Activated naive CD4-positive, alpha-beta T cell treated with anti-CD3 and anti-CD28 coated beads for 36 hours (primary cell): ENCODE results near the gene SGK1. TPM values are rescaled to one million over a fixed set of nuclear protein-coding genes. Genes with fewer than 3 reads are reported as not detected.
"Not testable (repeated sequence)": the region's sequence is repeated elsewhere in the genome, so short reads cannot be mapped to it uniquely, and the experiment has no call there.

ENCODE experiments used
- CTCF ChIA-PET: fragments of 350-600 bp; sonication (Branson Sonifier 250); formaldehyde crosslinking; loops from one replicate; lab custom pipeline; 2021; ENCODE audit warnings: antibody characterized with exemption; lab: Charles Lee
- DNase-seq: peaks from one replicate; pipeline ENCODE4 v3.0.0-alpha.2; 2020
- H3K27ac Mint-ChIP-seq: one replicate; pipeline ENCODE4 v1.8.0; 2021; ENCODE audit warnings: mild to moderate bottlenecking, mixed read lengths
- H3K27me3 Mint-ChIP-seq: one replicate; pipeline ENCODE4 v1.8.0; 2021; ENCODE audit warnings: low read depth, mixed read lengths
- H3K36me3 Mint-ChIP-seq: one replicate; pipeline ENCODE4 v1.8.0; 2021; ENCODE audit warnings: low read depth, mixed read lengths
- H3K4me1 Mint-ChIP-seq: one replicate; pipeline ENCODE4 v1.8.0; 2021; ENCODE audit warnings: low read depth, mixed read lengths
- H3K4me3 Mint-ChIP-seq: one replicate; pipeline ENCODE4 v1.8.0; 2021; ENCODE audit warnings: mild to moderate bottlenecking, moderate library complexity, mixed read lengths
- H3K9me3 Mint-ChIP-seq: one replicate; pipeline ENCODE4 v1.8.0; 2021; ENCODE audit warnings: mixed read lengths
- intact Hi-C: fragments of 100-400 bp; cut with micrococcal nuclease; formaldehyde crosslinking; loops from one replicate; pipeline ENCODE4 v1.15.1; 2023
- total RNA-seq, 2 experiments: library from RNA; stranded (reverse); gene quantifications; one replicate each; pipeline ENCODE4 v1.2.3, GENCODE V29; 2021

SGK1 gene
- total RNA-seq, 2 experiments from 2014 or later: 202 to 208 TPM

- Mint-ChIP-seq H3K4me3 (no peak overlapping the region), H3K4me1 (peaks cover 3% of the 10 kb centered on the region), H3K9me3 (peaks cover 4% of the 10 kb centered on the region), H3K36me3 (no peaks in the 10 kb centered on the region), H3K27me3 (no peaks in the 10 kb centered on the region), H3K27ac (no peak overlapping the region)
- intact Hi-C loops: no loop called here
- CTCF ChIA-PET: interaction anchor here (0.7 to 0.8 kb wide), 2 partner anchors 26 to 132 kb away, joined by 3 read pairs; no protein-coding TSS in a partner anchor
- DNase-seq: no peak
Observed at GRCh38 chr6:134205366-134205765, 112.5 kb downstream of the SGK1 start.

- H3K36me3 Mint-ChIP-seq, H3K4me3 Mint-ChIP-seq, H3K4me1 Mint-ChIP-seq, DNase-seq, H3K27me3 Mint-ChIP-seq, intact Hi-C loops, H3K27ac Mint-ChIP-seq, H3K9me3 Mint-ChIP-seq: not testable (repeated sequence)
- CTCF ChIA-PET: interaction anchor here (0.6 kb wide), 1 partner anchor 109 kb away, joined by 4 read pairs; no protein-coding TSS in a partner anchor
Observed at GRCh38 chr6:134204759-134205158, 113.2 kb downstream of the SGK1 start.

GRCh38 chr6:134204031-134204430 lies 113.9 kb downstream of the SGK1 start:
- Mint-ChIP-seq H3K36me3 (no peaks in the 10 kb centered on the region), H3K27ac (no peak overlapping the region), H3K27me3 (no peaks in the 10 kb centered on the region), H3K4me3 (no peak overlapping the region), H3K9me3 (peaks cover 4% of the 10 kb centered on the region), H3K4me1 (peaks cover 9% of the 10 kb centered on the region)
- no peak for DNase-seq
- CTCF ChIA-PET: interaction anchor here (0.6 kb wide), 1 partner anchor 108 kb away, joined by 4 read pairs; no protein-coding TSS in a partner anchor
- intact Hi-C loops: no loop called here

GRCh38 chr6:134201716-134202115 lies 116.2 kb downstream of the SGK1 start:
- Mint-ChIP-seq H3K4me3 (no peak overlapping the region), H3K36me3 (no peaks in the 10 kb centered on the region), H3K9me3 (peaks cover 4% of the 10 kb centered on the region), H3K27ac (no peak overlapping the region), H3K27me3 (no peaks in the 10 kb centered on the region), H3K4me1 (peaks cover 15% of the 10 kb centered on the region)
- no peak for DNase-seq
- intact Hi-C loops: loop anchor here (2.0 kb wide), 1 partner anchor 33 kb away; no protein-coding TSS in a partner anchor
- CTCF ChIA-PET: interaction anchor here (0.6 kb wide), 1 partner anchor 739 kb away, joined by 4 read pairs; no protein-coding TSS in a partner anchor

- no peak for DNase-seq
- H3K4me1 Mint-ChIP-seq: peaks cover 20% of the 10 kb centered on the region
- H3K27ac Mint-ChIP-seq: no peak overlapping the region
- H3K27me3 Mint-ChIP-seq: no peaks in the 10 kb centered on the region
- CTCF ChIA-PET: no interaction called here
- no peak overlapping the region for H3K4me3 Mint-ChIP-seq
- intact Hi-C loops: no loop called here
- no peaks in the 10 kb centered on the region for H3K36me3 Mint-ChIP-seq
- peaks cover 4% of the 10 kb centered on the region for H3K9me3 Mint-ChIP-seq
Observed at GRCh38 chr6:134199848-134200606, 117.9 kb downstream of the SGK1 start.

GRCh38 chr6:134198093-134198492 lies 119.8 kb downstream of the SGK1 start:
- Mint-ChIP-seq H3K27me3 (no peaks in the 10 kb centered on the region), H3K4me3 (no peak overlapping the region), H3K27ac (no peak overlapping the region), H3K36me3 (no peaks in the 10 kb centered on the region), H3K9me3 (no peaks in the 10 kb centered on the region), H3K4me1 (peaks cover 24% of the 10 kb centered on the region)
- CTCF ChIA-PET: interaction anchor here (0.7 to 1.1 kb wide), 2 partner anchors 9 to 14 kb away, joined by 3 to 4 read pairs; no protein-coding TSS in a partner anchor
- intact Hi-C loops: no loop called here
- no peak for DNase-seq

- CTCF ChIA-PET: interaction anchor here (0.7 kb wide), 1 partner anchor 114 kb away, joined by 5 read pairs; no protein-coding TSS in a partner anchor
- H3K9me3 Mint-ChIP-seq, H3K36me3 Mint-ChIP-seq, DNase-seq, H3K4me3 Mint-ChIP-seq, H3K27me3 Mint-ChIP-seq, H3K27ac Mint-ChIP-seq, intact Hi-C loops: not testable (repeated sequence)
- peaks cover 24% of the 10 kb centered on the region for H3K4me1 Mint-ChIP-seq
Observed at GRCh38 chr6:134197685-134198084, 120.2 kb downstream of the SGK1 start.

- Mint-ChIP-seq H3K9me3 (no peaks in the 10 kb centered on the region), H3K27me3 (no peaks in the 10 kb centered on the region), H3K4me1 (peaks cover 24% of the 10 kb centered on the region), H3K36me3 (no peaks in the 10 kb centered on the region), H3K27ac (no peak overlapping the region), H3K4me3 (no peak overlapping the region)
- no peak for DNase-seq
- CTCF ChIA-PET: no interaction called here
- intact Hi-C loops: no loop called here
Observed at GRCh38 chr6:134196568-134197193, 121.2 kb downstream of the SGK1 start.

GRCh38 chr6:134195985-134196384 lies 121.9 kb downstream of the SGK1 start:
- Mint-ChIP-seq H3K4me1 (peaks cover 24% of the 10 kb centered on the region), H3K36me3 (no peaks in the 10 kb centered on the region), H3K4me3 (no peak overlapping the region), H3K27me3 (no peaks in the 10 kb centered on the region), H3K9me3 (no peaks in the 10 kb centered on the region), H3K27ac (no peak overlapping the region)
- no peak for DNase-seq
- intact Hi-C loops: no loop called here
- CTCF ChIA-PET: interaction anchor here (0.6 to 3.5 kb wide), 3 partner anchors 18 to 338 kb away, joined by 3 to 11 read pairs (median 3); no protein-coding TSS in a partner anchor

- no peak overlapping the region for H3K27ac Mint-ChIP-seq
- no peak overlapping the region for H3K4me3 Mint-ChIP-seq
- H3K4me1 Mint-ChIP-seq: peaks cover 24% of the 10 kb centered on the region
- intact Hi-C loops: no loop called here
- no peaks in the 10 kb centered on the region for H3K27me3 Mint-ChIP-seq
- no peaks in the 10 kb centered on the region for H3K36me3 Mint-ChIP-seq
- CTCF ChIA-PET: interaction anchor here (0.6 to 3.5 kb wide), 4 partner anchors 17 to 339 kb away, joined by 3 to 11 read pairs (median 4); no protein-coding TSS in a partner anchor
- DNase-seq: no peak
- H3K9me3 Mint-ChIP-seq: no peaks in the 10 kb centered on the region
Observed at GRCh38 chr6:134195164-134195906, 122.6 kb downstream of the SGK1 start.

GRCh38 chr6:134193536-134194498 lies 124.1 kb downstream of the SGK1 start:
- H3K4me3 Mint-ChIP-seq: no peak overlapping the region
- H3K27ac Mint-ChIP-seq: no peak overlapping the region
- DNase-seq: no peak
- CTCF ChIA-PET: interaction anchor here (1.1 to 3.5 kb wide), 3 partner anchors 14 to 222 kb away, joined by 3 to 11 read pairs (median 6); no protein-coding TSS in a partner anchor
- no peaks in the 10 kb centered on the region for H3K9me3 Mint-ChIP-seq
- H3K36me3 Mint-ChIP-seq: no peaks in the 10 kb centered on the region
- intact Hi-C loops: no loop called here
- no peaks in the 10 kb centered on the region for H3K27me3 Mint-ChIP-seq
- H3K4me1 Mint-ChIP-seq: peaks cover 18% of the 10 kb centered on the region
